Measurements from ENCODE around the gene PHACTR1. TPM values are rescaled to one million over a fixed set of nuclear protein-coding genes. Genes with fewer than 3 reads are reported as not detected.
A peak's percentile ranks its signal among the peaks of the same experiment; 100 is the strongest.

PHACTR1 gene
- total and polyA plus RNA-seq, 2 experiments from 2014 or later = 0.65 to 3.2 TPM

DNA sequence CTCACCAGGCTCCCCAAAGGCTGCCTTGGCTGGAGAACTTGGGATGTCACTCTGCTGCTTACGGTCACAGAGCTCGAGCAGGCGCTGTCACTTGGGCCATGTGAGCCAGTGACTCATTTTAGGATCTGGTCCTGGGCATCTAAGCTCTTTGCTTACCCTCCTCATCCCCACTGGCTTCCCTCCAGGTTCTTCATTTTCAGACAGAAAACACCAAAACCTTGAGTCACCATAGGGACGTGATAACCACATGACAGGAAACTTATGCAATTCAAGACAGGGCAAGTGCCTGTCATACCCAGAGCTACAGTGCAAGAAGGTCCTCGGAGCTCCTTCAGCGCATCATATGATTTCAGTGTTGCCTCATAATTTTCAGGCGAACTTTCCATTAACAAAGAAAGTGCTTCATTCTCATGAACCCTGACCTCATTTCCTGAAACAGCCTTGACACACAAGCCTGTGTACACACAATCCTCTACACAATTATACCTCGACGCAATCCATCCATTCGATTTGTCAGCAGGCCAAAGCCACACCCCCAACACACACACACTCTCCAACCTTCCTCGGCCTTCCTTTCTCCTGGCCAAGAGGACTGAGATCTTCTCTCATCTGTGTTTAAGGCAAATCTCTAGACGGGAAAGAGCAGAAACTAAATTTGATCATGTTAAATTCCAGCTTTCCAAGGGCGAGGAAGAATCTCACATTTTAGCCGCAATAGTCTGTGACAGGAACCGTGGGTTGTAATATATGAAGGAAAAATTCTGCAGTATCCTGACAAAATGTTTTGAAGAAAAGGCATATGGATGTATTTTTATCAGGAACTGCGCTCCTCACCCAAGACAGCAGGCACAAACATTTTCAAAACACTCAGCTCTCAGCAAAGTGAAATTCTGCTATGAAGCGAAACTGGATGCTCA lies 586.4 kb downstream of the PHACTR1 start:
- H3K9me3 ChIP-seq (ENCODE audit: low read depth) = no peaks in the 10 kb centered on the region
- no peak for TF ChIP-seq EZH2 (IDR thresholded peaks at IDR 0.05; ENCODE audit: insufficient read depth, poor library complexity, severe bottlenecking)
- TF ChIP-seq EZH2phosphoT487 (IDR thresholded peaks at IDR 0.05; ENCODE audit: insufficient read depth, low read depth) = no peak
- H3K9ac ChIP-seq = peak overlapping the region; percentile 46
- H3K4me1 ChIP-seq (ENCODE audit: insufficient read depth) = peaks cover 15% of the 10 kb centered on the region
- H4K20me1 ChIP-seq (ENCODE audit: insufficient read depth) = no peaks in the 10 kb centered on the region
- no peak overlapping the region for H3K4me3 ChIP-seq
- in situ Hi-C loops (cut with MboI) = no loop called here
- no peaks in the 10 kb centered on the region for H3K9me2 ChIP-seq (ENCODE audit: insufficient read depth)
- DNase-seq = peak; percentile 97
- H3K79me2 ChIP-seq (ENCODE audit: insufficient read depth) = no peaks in the 10 kb centered on the region
- WGBS, 2 experiments (ENCODE audit: low coverage in 1 of 2, low lambda C conversion rate in 2 of 2, missing lambda C conversion rate in 2 of 2) = 44 to 45% methylated on average over 17 of the region's 17 CpGs
- H3K36me3 ChIP-seq (ENCODE audit: low read depth) = peaks cover 14% of the 10 kb centered on the region; the same call in 1 of the 2 replicates
- H3K4me2 ChIP-seq (ENCODE audit: unreplicated experiment) = no peak overlapping the region
- no peak overlapping the region for H2AFZ ChIP-seq
- H3F3A ChIP-seq (ENCODE audit: insufficient read depth) = peaks cover 17% of the 10 kb centered on the region
- no peaks in the 10 kb centered on the region for H3K27me3 ChIP-seq (replicated peaks; ENCODE audit: insufficient read depth)
- H3K27ac ChIP-seq = peak overlapping the region; percentile 64

DNA sequence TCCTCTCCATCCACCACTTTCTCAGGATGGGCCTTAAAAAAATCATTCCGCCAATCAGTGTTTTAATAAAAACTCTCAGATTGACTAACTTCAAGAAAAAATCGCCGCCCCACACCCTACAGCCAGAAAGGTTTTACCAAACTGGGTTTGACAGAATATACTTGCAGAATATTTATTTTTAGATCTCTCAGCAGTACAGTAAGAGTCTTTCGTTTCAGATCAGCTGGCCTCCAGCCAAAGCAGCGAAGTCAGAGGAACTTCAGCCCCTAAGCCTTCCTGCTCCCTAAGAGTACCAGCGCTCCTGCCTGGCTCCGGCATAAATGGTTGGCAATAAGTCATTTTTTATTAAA lies 587.1 kb downstream of the PHACTR1 start:
- no peak overlapping the region for H2AFZ ChIP-seq
- H3F3A ChIP-seq (ENCODE audit: insufficient read depth) = peaks cover 17% of the 10 kb centered on the region
- DNase-seq = peak; percentile 29
- no peaks in the 10 kb centered on the region for H4K20me1 ChIP-seq (ENCODE audit: insufficient read depth)
- H3K4me1 ChIP-seq (ENCODE audit: insufficient read depth) = peaks cover 15% of the 10 kb centered on the region
- H3K9ac ChIP-seq = peak overlapping the region; percentile 46
- in situ Hi-C loops (cut with MboI) = no loop called here
- H3K27ac ChIP-seq = peak overlapping the region; percentile 64
- H3K4me2 ChIP-seq (ENCODE audit: unreplicated experiment) = no peak overlapping the region
- WGBS, 2 experiments (ENCODE audit: low coverage in 1 of 2, low lambda C conversion rate in 2 of 2, missing lambda C conversion rate in 2 of 2) = 74 to 76% methylated on average over 7 of the region's 7 CpGs
- no peak for TF ChIP-seq EZH2 (IDR thresholded peaks at IDR 0.05; ENCODE audit: insufficient read depth, poor library complexity, severe bottlenecking)
- TF ChIP-seq EZH2phosphoT487 (IDR thresholded peaks at IDR 0.05; ENCODE audit: insufficient read depth, low read depth) = no peak
- H3K79me2 ChIP-seq (ENCODE audit: insufficient read depth) = no peaks in the 10 kb centered on the region
- H3K4me3 ChIP-seq = no peak overlapping the region
- H3K36me3 ChIP-seq (ENCODE audit: low read depth) = peaks cover 14% of the 10 kb centered on the region; the same call in 1 of the 2 replicates
- no peaks in the 10 kb centered on the region for H3K9me3 ChIP-seq (ENCODE audit: low read depth)
- no peaks in the 10 kb centered on the region for H3K9me2 ChIP-seq (ENCODE audit: insufficient read depth)
- no peaks in the 10 kb centered on the region for H3K27me3 ChIP-seq (replicated peaks; ENCODE audit: insufficient read depth)

DNA sequence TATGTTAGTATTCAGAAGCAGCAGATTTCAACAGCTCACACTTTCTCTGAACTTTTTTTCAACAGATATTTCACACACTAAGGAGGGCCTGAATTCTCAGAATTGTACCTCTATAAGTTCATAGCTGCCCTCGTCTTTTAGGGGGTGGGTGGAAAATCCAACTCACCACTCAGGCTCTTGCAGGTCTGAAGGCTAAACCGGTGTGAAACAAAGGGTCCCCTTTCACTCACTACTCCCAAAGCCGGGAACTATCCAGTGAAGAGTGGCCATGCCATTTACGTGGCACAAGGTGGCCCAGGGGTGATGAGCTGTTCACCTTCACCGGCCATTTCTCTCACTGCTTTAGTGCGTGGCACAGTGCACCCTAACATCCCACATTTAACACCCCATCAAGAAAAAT lies 587.5 kb downstream of the PHACTR1 start:
- peaks cover 15% of the 10 kb centered on the region for H3K4me1 ChIP-seq (ENCODE audit: insufficient read depth)
- H4K20me1 ChIP-seq (ENCODE audit: insufficient read depth) = no peaks in the 10 kb centered on the region
- H3K27me3 ChIP-seq (replicated peaks; ENCODE audit: insufficient read depth) = no peaks in the 10 kb centered on the region
- no peak for TF ChIP-seq EZH2phosphoT487 (IDR thresholded peaks at IDR 0.05; ENCODE audit: insufficient read depth, low read depth)
- no peak for TF ChIP-seq EZH2 (IDR thresholded peaks at IDR 0.05; ENCODE audit: insufficient read depth, poor library complexity, severe bottlenecking)
- no peaks in the 10 kb centered on the region for H3K9me3 ChIP-seq (ENCODE audit: low read depth)
- H3K4me2 ChIP-seq (ENCODE audit: unreplicated experiment) = no peak overlapping the region
- no peak overlapping the region for H2AFZ ChIP-seq
- H3K4me3 ChIP-seq = no peak overlapping the region
- H3F3A ChIP-seq (ENCODE audit: insufficient read depth) = peaks cover 17% of the 10 kb centered on the region
- in situ Hi-C loops (cut with MboI) = no loop called here
- no peak for DNase-seq
- no peaks in the 10 kb centered on the region for H3K9me2 ChIP-seq (ENCODE audit: insufficient read depth)
- no peaks in the 10 kb centered on the region for H3K79me2 ChIP-seq (ENCODE audit: insufficient read depth)
- H3K9ac ChIP-seq = no peak overlapping the region
- WGBS, 2 experiments (ENCODE audit: low coverage in 1 of 2, low lambda C conversion rate in 2 of 2, missing lambda C conversion rate in 2 of 2) = 90 to 98% methylated on average over 6 of the region's 6 CpGs
- H3K36me3 ChIP-seq (ENCODE audit: low read depth) = peaks cover 14% of the 10 kb centered on the region; the same call in 1 of the 2 replicates
- H3K27ac ChIP-seq = no peak overlapping the region

GRCh38 chr6:13304580-13305260 lies 588.2 kb downstream of the PHACTR1 start:
- in situ Hi-C loops (cut with MboI) = no loop called here
- WGBS, 2 experiments (ENCODE audit: low coverage in 1 of 2, low lambda C conversion rate in 2 of 2, missing lambda C conversion rate in 2 of 2) = 95 to 96% methylated on average over 11 of the region's 11 CpGs
- H3K79me2 ChIP-seq (ENCODE audit: insufficient read depth) = no peaks in the 10 kb centered on the region
- H3K9me2 ChIP-seq (ENCODE audit: insufficient read depth) = no peaks in the 10 kb centered on the region
- no peak overlapping the region for H3K4me3 ChIP-seq
- H3K27me3 ChIP-seq (replicated peaks; ENCODE audit: insufficient read depth) = no peaks in the 10 kb centered on the region
- peaks cover 14% of the 10 kb centered on the region; the same call in 1 of the 2 replicates for H3K36me3 ChIP-seq (ENCODE audit: low read depth)
- peaks cover 15% of the 10 kb centered on the region for H3K4me1 ChIP-seq (ENCODE audit: insufficient read depth)
- TF ChIP-seq EZH2 (IDR thresholded peaks at IDR 0.05; ENCODE audit: insufficient read depth, poor library complexity, severe bottlenecking) (no peak), EZH2phosphoT487 (IDR thresholded peaks at IDR 0.05; ENCODE audit: insufficient read depth, low read depth) (no peak)
- H3K27ac ChIP-seq = no peak overlapping the region
- no peak overlapping the region for H3K9ac ChIP-seq
- no peaks in the 10 kb centered on the region for H4K20me1 ChIP-seq (ENCODE audit: insufficient read depth)
- H3F3A ChIP-seq (ENCODE audit: insufficient read depth) = peaks cover 17% of the 10 kb centered on the region
- no peak overlapping the region for H2AFZ ChIP-seq
- H3K4me2 ChIP-seq (ENCODE audit: unreplicated experiment) = no peak overlapping the region
- DNase-seq = no peak
- no peaks in the 10 kb centered on the region for H3K9me3 ChIP-seq (ENCODE audit: low read depth)

All from GM23248 (cell line).